Measurements from ENCODE around the gene ELMO1.
A peak's percentile ranks its signal among the peaks of the same experiment; 100 is the strongest.

The ELMO1 gene

DNA sequence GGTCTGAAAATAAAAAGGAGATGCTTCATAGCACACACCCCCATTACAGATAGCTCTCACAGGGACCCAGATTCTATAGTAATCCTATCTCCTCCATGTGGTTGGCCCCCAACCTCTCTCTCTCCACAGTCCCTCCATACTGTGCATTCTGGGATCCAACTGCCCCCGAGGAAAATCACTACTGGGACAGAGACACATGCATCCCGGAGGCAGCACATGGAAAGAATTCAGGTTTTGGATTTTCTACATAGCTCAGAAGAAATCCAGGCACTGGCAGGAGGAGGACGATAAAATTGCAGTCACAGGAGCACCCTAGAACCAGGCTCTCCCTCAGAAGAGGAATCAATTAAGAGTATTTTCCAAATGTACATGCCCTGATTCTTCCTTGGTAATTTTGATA is 239.5 kb downstream of the ELMO1 start:
- no peak for DNase-seq

DNA sequence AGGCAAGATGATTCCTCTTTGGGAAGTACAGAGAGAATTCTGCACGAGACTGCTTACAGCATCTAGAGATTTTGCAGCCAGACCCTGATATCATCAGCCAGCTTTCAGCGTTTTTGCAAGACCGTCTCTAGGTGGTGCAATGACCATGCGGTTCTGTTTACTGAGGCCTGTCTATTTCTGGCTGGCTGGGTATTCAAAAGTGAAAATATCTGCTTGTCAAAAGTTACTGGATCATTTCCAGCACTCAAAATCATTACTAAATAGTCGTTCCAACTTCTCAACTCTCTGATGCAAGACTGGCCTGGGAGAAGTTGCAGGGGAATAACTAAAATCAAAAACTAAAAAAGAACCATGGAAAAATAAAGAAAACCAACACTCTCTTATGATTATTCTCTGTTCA is 240.1 kb downstream of the ELMO1 start:
- peak in 1 of 2 experiments; percentile 9 for DNase-seq

DNA sequence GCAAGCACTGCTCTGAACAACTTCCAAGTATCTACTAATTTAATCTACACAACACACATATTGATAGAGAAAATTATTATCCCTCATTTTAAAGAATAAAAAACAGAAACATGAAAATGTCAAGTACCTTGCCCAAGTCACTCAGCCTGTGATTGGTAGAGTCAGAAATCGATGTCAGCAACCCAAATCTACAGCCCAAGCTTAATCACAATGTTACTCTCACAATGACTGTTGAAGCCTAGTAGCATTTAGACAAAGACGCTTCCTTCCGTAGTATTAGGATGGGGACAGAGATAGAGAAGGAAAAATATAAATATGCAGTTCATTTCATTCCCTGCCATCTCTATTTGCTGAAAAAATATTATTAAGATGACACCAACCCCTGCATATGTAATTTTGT is 242.5 kb downstream of the ELMO1 start:
- DNase-seq: no peak

DNA sequence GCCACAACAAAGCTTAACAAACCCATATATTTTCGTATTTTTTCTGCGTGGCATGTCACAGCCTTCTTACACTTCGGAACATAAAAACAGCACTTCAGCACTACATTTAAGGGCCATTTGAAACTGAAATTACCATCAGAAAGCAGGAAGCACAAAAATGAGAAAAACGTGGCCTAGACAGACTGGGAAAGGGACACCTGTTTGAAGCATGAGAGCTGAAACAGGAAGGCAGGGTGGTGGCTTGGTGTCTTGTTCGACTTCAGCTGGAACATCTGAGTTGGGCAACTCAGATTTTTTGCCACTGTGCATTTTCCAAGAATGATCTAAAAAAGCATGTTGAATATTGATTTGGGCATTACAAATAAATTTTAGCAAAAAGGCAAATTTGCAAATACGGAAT is 243.2 kb downstream of the ELMO1 start:
- no peak for DNase-seq

- DNase-seq: no peak
Measured at GRCh38 chr7:37201876-37202198, 246.8 kb downstream of the ELMO1 start.

DNA sequence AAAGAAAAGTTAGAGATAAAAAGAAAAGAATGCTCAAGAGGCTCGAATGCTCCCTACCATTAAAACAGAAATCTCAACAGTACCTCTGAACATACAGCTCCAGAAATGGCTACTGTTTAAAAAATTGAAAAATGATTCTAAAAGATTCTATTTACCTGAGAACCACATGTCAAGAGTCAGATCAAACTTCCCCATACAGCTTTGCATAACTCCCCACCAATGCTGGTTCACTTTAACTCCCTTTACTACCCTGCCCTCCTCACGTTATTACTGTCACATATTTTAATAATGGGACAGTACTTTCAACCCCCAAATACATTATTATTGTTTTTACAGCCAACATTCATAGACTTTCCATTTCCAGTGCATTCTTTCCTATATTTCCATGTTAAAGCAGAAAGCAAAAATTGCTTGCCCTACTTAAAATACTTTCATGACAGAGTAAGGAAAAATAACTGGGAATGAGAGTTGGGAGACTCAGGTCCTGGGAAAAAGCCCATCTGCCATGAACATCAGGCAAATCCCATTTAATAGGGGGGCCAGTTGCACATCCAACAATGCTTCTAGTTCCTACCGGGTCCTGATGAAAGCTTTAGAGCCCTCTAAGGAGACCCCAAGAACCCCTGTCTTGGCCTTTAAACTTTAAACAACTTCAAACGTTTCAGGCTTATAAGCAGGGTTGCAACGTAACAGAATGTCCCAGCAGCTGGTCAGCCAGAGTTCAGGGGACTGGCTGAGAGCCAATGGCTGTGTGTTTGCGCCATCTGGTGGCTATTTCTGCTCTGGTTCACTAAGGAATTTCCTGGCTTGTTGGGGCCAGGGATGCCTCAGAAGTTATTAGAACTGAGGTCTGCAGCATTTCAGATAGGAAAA is 247.4 kb downstream of the ELMO1 start:
- peak; percentile 5 to 34 for DNase-seq

DNA sequence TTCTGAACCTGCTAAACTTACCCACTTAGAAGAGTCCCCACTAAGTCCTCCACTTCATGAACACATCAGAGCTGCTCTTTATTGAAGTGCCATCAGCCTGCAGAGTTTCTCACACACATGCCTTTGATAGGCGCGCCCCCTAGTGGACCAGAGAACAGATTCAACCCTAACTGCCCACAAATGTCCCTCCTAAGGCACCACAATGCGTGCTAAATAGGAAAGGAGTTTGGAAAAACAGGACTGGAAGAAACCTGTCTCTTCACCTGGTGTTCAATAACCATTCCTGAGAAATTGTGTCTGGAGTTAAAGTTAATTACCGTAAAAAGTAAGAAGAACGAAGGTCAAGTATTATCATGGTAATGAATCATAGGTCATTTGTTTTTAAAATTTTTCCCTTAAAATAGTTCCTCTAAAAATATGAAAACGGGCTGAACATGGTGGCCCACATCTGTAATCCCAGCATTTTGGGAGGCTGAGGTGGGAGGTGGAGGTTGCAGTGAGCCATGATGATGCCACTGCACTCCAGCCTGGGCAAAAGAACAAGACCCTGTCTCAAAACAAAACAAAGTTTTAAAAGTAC is 249.7 kb downstream of the ELMO1 start:
- DNase-seq: peak; percentile 7 to 57

DNA sequence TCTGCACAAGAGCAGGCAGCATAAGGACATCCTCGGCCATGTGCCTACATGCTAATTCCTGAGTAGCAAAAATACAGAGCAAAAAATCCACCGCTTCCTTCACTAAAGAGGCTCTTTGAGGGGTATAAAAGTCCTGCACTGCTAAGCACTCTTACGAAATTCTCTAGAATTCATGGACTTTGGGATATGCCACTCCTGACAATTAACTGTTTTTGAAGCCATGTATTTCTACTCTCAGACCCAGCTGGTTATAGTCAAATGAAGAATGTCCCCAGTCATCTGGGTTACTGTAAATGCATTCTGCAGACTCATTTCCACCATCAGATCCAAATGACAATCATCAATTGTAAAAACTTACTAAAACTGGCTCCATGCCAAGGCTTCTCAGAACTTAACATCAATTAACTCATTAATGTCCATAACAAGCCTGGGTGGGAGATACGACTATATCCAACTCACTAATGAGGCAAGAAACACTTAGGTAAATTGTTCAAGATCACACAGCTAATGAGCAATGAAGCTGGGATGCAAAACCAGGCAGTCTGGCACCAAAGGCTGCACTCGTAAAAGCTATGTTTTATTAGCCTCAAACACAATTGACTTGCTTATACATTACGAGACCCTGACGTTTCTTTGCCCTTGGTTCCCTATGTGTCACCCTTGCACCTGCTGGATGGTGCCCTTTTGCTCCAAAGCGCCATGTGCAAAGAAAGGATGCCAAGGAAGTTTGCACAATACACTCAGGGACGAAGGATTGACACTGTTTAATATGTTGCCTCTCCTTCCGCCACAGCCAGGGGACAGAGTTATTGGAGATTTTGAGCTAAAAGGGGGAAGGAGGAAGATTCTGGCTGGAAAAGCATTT is 250.4 kb downstream of the ELMO1 start:
- no peak for DNase-seq

DNA sequence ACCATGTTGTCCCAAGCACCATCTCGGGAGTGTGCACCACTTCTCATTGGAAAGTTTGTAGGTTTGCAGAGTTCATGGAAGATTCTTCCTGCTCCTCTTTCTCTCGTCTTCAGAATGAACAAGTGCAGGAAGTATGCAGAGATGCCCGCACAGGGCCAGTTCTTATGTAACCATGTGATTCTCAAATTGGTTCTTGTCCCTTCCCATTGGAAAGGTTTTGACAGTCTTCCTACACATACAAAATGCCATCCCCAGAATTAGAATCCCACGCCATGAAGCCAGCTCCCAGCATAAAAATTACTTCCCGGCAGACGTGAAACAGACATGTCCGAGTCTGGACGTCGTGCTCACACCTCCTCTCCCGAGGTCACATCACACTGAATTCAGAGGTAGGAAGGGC is 251.6 kb downstream of the ELMO1 start:
- no peak for DNase-seq

- DNase-seq: no peak
Measured at GRCh38 chr7:37196676-37197075, 252.0 kb downstream of the ELMO1 start.

GRCh38 chr7:37195388-37195787 is 253.3 kb downstream of the ELMO1 start:
- DNase-seq: no peak

DNA sequence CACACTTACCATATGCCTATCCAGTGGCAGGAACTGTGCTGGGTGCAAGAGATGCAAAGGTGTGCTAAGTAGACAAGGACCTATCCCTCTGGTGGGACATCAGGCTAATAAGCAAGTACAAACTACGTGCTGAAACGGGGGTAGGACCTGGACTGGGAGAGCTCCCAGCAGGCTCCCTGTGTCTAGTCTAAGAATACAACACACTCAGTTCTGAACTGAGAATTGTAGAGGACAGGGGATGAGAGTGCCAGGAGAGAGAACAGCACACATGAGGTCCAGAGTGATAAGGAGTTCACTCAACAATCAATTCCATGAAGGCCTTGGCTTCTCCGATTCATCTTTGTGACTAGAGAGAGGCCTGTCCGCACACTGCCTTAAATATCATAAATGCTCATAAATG is 253.7 kb downstream of the ELMO1 start:
- no peak for DNase-seq

DNA sequence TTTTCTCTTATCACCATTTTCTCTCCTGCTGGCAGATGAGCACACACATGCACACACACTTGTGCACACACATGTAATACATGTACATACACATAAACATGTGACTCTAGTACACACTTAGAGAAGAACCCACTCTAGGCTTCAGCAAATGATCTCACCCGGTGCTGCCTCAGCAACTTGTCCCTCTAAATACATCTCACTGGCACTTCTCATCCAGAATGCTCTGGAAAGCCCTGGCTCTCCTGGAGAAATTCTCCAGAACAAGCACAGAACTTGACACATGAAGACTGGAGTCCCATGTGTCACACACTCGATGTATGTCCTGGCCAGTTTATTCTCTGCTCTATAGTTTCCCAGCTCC is 254.9 kb downstream of the ELMO1 start:
- DNase-seq: no peak

GRCh38 chr7:37193087-37193774 is 255.4 kb downstream of the ELMO1 start:
- DNase-seq: no peak

DNA sequence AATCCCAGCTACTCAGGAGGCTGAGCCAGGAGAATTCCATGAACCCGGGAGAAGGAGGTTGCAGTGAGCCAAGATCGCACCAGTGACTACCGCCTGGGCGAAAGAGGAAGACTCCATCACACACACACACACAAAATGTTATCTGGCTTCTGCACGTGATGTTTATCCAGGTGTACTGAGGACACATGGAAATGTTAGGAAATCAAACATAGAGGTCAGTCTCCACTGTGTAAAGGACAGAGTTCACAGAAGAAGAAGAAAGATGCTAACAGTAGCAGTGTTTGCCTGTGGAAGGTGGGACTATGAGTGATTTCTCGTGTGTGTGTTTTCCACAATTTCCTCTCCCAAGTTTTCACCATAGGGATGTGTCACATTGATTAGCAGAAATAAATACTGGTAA is 256.9 kb downstream of the ELMO1 start:
- DNase-seq: no peak

GRCh38 chr7:37187179-37187578 is 261.5 kb downstream of the ELMO1 start:
- DNase-seq: no peak

GRCh38 chr7:37186753-37187152 is 261.9 kb downstream of the ELMO1 start:
- no peak for DNase-seq

- DNase-seq: no peak
Measured at GRCh38 chr7:37181550-37181932, 267.1 kb downstream of the ELMO1 start.

DNA sequence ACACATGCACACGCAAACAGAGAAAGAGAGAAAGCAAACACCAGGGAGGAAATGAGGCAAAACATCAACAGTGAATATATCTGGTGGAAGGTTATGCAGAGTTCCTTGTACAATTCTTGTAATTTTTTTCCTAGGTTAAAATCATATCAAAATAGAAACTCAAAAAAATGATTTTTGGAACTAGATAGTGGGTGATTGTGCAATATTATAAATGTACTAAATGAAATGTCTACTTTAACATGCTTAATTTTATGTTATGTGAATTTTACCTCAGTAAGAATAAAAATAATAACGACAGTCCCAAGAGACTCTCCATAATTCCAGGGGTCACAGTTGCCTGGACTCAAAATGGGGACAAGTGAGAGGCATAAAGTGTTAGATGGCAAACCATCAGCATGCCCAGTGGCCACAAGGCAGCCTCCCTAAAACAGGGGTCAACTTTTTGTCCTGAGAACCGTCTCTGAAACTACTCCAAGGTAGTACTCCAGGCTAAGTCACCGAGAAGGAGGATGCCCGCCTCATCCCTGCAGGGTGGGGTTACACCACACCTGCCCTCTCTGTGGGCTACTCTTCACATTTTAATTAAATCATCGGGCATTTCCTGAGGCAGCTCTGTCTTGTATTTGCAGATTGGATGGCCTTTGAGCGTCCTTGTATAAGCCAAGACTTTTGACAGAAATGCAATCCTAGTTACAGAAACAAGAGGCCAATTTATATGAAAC is 267.7 kb downstream of the ELMO1 start:
- DNase-seq: no peak

DNA sequence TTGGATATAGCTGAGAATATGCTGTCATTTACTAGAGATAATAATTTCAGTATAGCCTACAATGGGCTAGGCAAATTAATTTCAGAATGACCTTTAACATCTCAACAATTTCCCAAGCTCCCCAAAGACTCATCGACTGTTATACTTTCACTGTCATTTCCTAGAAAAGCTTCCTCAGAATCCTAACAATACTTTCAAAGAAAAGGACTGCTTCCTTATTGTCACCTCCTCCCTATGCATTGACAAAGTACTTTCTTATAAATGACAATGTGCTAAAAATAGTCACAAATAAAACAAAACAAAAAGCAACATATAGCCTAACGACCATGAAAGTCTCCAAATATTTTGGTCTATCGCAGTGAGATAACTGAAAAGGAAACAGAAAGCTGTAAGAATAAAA is 272.6 kb downstream of the ELMO1 start:
- DNase-seq: no peak

GRCh38 chr7:37174460-37174859 is 274.2 kb downstream of the ELMO1 start:
- DNase-seq: peak; percentile 35 to 74

DNA sequence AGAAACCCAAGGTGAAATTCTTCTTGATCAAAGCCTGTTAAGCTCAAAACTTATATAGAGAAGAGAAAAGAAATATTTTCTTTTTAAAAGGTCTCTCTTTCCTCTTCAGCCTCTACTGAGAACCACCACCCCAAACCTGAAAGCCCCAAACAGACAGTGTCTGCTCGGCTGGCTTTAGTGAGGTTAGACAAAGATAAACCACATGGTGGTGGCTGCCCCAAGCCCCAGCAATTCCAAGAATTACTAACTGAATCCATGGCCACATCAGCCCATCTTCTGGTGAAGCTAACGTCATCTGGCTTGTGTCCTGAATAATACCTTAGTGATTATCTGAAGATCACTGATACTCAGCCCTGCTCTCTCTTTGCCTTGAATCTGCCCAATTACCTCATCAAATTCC is 275.0 kb downstream of the ELMO1 start:
- DNase-seq: no peak

DNA sequence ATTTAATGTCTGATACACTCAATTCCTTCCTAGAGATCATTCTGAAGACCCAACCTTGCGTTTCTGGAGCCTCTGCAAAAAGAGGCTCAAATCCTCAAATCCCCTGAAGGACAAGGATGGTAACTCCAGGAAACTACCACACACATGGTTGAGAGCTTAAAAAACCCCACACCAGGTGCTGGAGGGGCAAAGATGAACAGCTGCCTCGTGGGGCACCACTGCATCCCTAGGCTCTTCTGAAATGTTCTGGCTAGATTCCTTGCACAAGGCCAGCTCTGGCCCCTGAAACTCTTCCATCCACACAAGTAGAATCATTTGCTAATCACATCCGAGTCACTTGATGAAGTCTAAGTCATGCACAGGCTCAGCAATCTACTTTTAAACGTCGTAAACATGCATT is 286.6 kb downstream of the ELMO1 start:
- DNase-seq: no peak
